ENCODE measurements around the gene SLC24A5. TPM values are rescaled to one million over a fixed set of nuclear protein-coding genes. Genes with fewer than 3 reads are reported as not detected.

The SLC24A5 gene
- total RNA-seq: not detected in 2 replicates

DNA sequence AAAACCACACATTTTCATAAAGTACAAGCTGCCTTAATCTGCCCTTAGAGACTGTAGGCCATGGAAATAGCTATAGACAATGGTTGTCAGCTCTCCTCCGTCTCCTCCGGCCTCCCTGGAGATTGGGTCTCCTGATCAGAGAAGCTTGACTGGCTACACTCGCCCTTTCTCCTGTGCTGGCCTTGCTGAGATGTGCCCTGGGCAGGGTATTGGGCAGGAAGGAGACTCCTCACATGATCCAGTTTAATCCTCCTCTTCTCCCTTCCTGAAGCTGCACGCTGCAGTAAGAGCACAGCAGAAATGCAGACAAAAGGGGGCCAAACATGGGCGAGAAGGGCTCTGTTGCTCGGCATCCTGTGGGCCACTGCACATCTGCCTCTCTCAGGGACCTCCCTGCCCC lies at the start of gene SLC24A5:
Gene SLC24A5 (plus strand): TSS at position 246 of the 400 bp plus-strand sequence. CDS start 55 bp downstream, at position 301.
- H3K4me1 ChIP-seq (ENCODE audit: insufficient read depth, low read length): no peaks in the 10 kb centered on the region
- no peaks in the 10 kb centered on the region for H3K79me2 ChIP-seq (ENCODE audit: insufficient read depth, low read length)
- peak; percentile 6 for DNase-seq (ENCODE audit: insufficient read length, low spot score, missing footprints)
- no peak for TF ChIP-seq CTCF (IDR thresholded peaks at IDR 0.05; ENCODE audit: extremely low read depth, low read depth, low read length)
- no peaks in the 10 kb centered on the region for H3K27me3 ChIP-seq (ENCODE audit: insufficient read depth, low read length)
- no peak within 1 kb of the TSS for H3K27ac ChIP-seq (ENCODE audit: low read depth, low read length)
- no peak within 1 kb of the TSS for H3K4me3 ChIP-seq (ENCODE audit: insufficient read depth, low read length)
- H3K36me3 ChIP-seq (ENCODE audit: insufficient read depth, low read length): no peaks in the 10 kb centered on the region
- H3K4me2 ChIP-seq (ENCODE audit: insufficient read depth, low read length): no peak within 1 kb of the TSS
- H2AFZ ChIP-seq (ENCODE audit: low read length): no peak within 1 kb of the TSS
- H4K20me1 ChIP-seq (ENCODE audit: insufficient read depth, low read length): no peaks in the 10 kb centered on the region
- no peaks in the 10 kb centered on the region for H3K9me3 ChIP-seq (ENCODE audit: low read depth, low read length)

DNA sequence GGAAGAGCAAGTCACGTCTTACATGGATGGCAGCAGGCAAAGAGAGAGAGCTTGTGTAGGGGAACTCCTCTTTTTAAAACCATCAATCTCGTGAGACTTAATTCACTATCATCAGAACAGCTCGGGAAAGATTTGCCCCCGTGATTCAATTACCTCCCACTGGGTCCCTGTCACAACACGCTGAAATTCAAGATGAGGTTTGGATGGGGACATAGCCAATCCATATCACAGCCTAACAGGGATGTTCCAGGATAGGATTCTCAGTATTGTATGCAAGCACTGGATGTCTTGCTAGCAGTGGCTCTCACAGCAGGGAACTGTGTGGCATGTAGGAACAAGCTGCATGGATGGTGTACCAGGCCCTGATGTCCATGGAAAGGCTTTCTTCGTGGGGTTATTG lies 47.8 kb upstream of the SLC24A5 start:
- H3K9me3 ChIP-seq (ENCODE audit: low read depth, low read length): no peaks in the 10 kb centered on the region
- no peak overlapping the region for H3K4me3 ChIP-seq (ENCODE audit: insufficient read depth, low read length)
- no peaks in the 10 kb centered on the region for H3K79me2 ChIP-seq (ENCODE audit: insufficient read depth, low read length)
- no peaks in the 10 kb centered on the region for H3K4me1 ChIP-seq (ENCODE audit: insufficient read depth, low read length)
- no peaks in the 10 kb centered on the region for H3K36me3 ChIP-seq (ENCODE audit: insufficient read depth, low read length)
- H3K27ac ChIP-seq (ENCODE audit: low read depth, low read length): no peak overlapping the region
- no peak for DNase-seq (ENCODE audit: insufficient read length, low spot score, missing footprints)
- no peak for TF ChIP-seq CTCF (IDR thresholded peaks at IDR 0.05; ENCODE audit: extremely low read depth, low read depth, low read length)
- H4K20me1 ChIP-seq (ENCODE audit: insufficient read depth, low read length): no peaks in the 10 kb centered on the region
- H3K27me3 ChIP-seq (ENCODE audit: insufficient read depth, low read length): peaks cover 4% of the 10 kb centered on the region
- no peak overlapping the region for H3K4me2 ChIP-seq (ENCODE audit: insufficient read depth, low read length)
- H2AFZ ChIP-seq (ENCODE audit: low read length): no peak overlapping the region

- Histone ChIP-seq H3K27me3 (ENCODE audit: insufficient read depth, low read length) (peaks cover 2% of the 10 kb centered on the region), H3K36me3 (ENCODE audit: insufficient read depth, low read length) (no peaks in the 10 kb centered on the region), H3K4me3 (ENCODE audit: insufficient read depth, low read length) (no peak overlapping the region), H4K20me1 (ENCODE audit: insufficient read depth, low read length) (no peaks in the 10 kb centered on the region), H2AFZ (ENCODE audit: low read length) (no peak overlapping the region), H3K4me1 (ENCODE audit: insufficient read depth, low read length) (no peaks in the 10 kb centered on the region), H3K79me2 (ENCODE audit: insufficient read depth, low read length) (no peaks in the 10 kb centered on the region), H3K27ac (ENCODE audit: low read depth, low read length) (no peak overlapping the region), H3K9me3 (ENCODE audit: low read depth, low read length) (no peaks in the 10 kb centered on the region), H3K4me2 (ENCODE audit: insufficient read depth, low read length) (no peak overlapping the region)
- DNase-seq (ENCODE audit: insufficient read length, low spot score, missing footprints): no peak
- no peak for TF ChIP-seq CTCF (IDR thresholded peaks at IDR 0.05; ENCODE audit: extremely low read depth, low read depth, low read length)
Measured at GRCh38 chr15:48073881-48074280, 46.9 kb upstream of the SLC24A5 start.

GRCh38 chr15:48076454-48076853 lies 44.3 kb upstream of the SLC24A5 start:
- Histone ChIP-seq H3K4me1 (ENCODE audit: insufficient read depth, low read length) (no peaks in the 10 kb centered on the region), H4K20me1 (ENCODE audit: insufficient read depth, low read length) (no peaks in the 10 kb centered on the region), H3K9me3 (ENCODE audit: low read depth, low read length) (no peaks in the 10 kb centered on the region), H3K27ac (ENCODE audit: low read depth, low read length) (no peak overlapping the region), H3K4me3 (ENCODE audit: insufficient read depth, low read length) (no peak overlapping the region), H3K27me3 (ENCODE audit: insufficient read depth, low read length) (peaks cover 2% of the 10 kb centered on the region), H2AFZ (ENCODE audit: low read length) (no peak overlapping the region), H3K4me2 (ENCODE audit: insufficient read depth, low read length) (no peak overlapping the region), H3K36me3 (ENCODE audit: insufficient read depth, low read length) (no peaks in the 10 kb centered on the region), H3K79me2 (ENCODE audit: insufficient read depth, low read length) (no peaks in the 10 kb centered on the region)
- TF ChIP-seq CTCF (IDR thresholded peaks at IDR 0.05; ENCODE audit: extremely low read depth, low read depth, low read length): no peak
- peak; percentile 51 for DNase-seq (ENCODE audit: insufficient read length, low spot score, missing footprints)

All from osteoblast (primary cell).